ENCODE data around the gene LDLRAD4. TPM values are rescaled to one million over a fixed set of nuclear protein-coding genes. Genes with fewer than 3 reads are reported as not detected.

Gene LDLRAD4
- total RNA-seq, 2 experiments from 2014 or later = 37.3 to 38.5 TPM

GRCh38 chr18:13558124-13558523, 339.6 kb downstream of the LDLRAD4 start:
- peaks cover 43% of the 10 kb centered on the region for H3K4me1 Mint-ChIP-seq (ENCODE audit: low read depth)
- DNase-seq = peak; percentile 57
- peak overlapping the region; percentile 4 for H3K27ac Mint-ChIP-seq
- POLR2A ChIA-PET = interaction anchor here (0.9 to 1.3 kb wide), 2 partner anchors 56 to 74 kb away, joined by 5 read pairs; no protein-coding TSS in a partner anchor
- CTCF ChIA-PET = interaction anchor here (0.6 to 6.6 kb wide), 37 partner anchors 9 to 456 kb away, joined by 3 to 81 read pairs (median 4); no protein-coding TSS in a partner anchor
- intact Hi-C loops (cut with micrococcal nuclease) = loop anchor here (1.0 to 10.0 kb wide), 2 partner anchors 72 to 247 kb away; no protein-coding TSS in a partner anchor
- H3K4me3 Mint-ChIP-seq = no peak overlapping the region
- no peaks in the 10 kb centered on the region for H3K9me3 Mint-ChIP-seq
- no peaks in the 10 kb centered on the region for H3K27me3 Mint-ChIP-seq
- ATAC-seq = peak; percentile 48
- peaks cover 1% of the 10 kb centered on the region for H3K36me3 Mint-ChIP-seq (ENCODE audit: low read depth)
- TF ChIP-seq CTCF (IDR thresholded peaks at IDR 0.05) = peak; percentile 82

- no peak for TF ChIP-seq CTCF (IDR thresholded peaks at IDR 0.05)
- Mint-ChIP-seq H3K9me3 (no peaks in the 10 kb centered on the region), H3K27ac (no peak overlapping the region), H3K4me3 (no peak overlapping the region), H3K27me3 (no peaks in the 10 kb centered on the region), H3K4me1 (ENCODE audit: low read depth) (peaks cover 48% of the 10 kb centered on the region), H3K36me3 (ENCODE audit: low read depth) (peaks cover 5% of the 10 kb centered on the region)
- ChIA-PET POLR2A (interaction anchor here (1.3 kb wide), 1 partner anchor 56 kb away, joined by 5 read pairs; no protein-coding TSS in a partner anchor), CTCF (interaction anchor here (0.6 to 6.6 kb wide), 24 partner anchors 8 to 342 kb away, joined by 3 to 81 read pairs (median 5); no protein-coding TSS in a partner anchor)
- intact Hi-C loops (cut with micrococcal nuclease) = loop anchor here (1.0 to 10.0 kb wide), 2 partner anchors 72 to 246 kb away; no protein-coding TSS in a partner anchor
- ATAC-seq (no peak), DNase-seq (no peak)
Observed at GRCh38 chr18:13558790-13559189, 340.2 kb downstream of the LDLRAD4 start.

- Mint-ChIP-seq H3K4me1 (ENCODE audit: low read depth) (peaks cover 57% of the 10 kb centered on the region), H3K36me3 (ENCODE audit: low read depth) (peaks cover 8% of the 10 kb centered on the region), H3K4me3 (no peak overlapping the region), H3K27ac (no peak overlapping the region), H3K9me3 (no peaks in the 10 kb centered on the region), H3K27me3 (no peaks in the 10 kb centered on the region)
- no peak for TF ChIP-seq CTCF (IDR thresholded peaks at IDR 0.05)
- ChIA-PET CTCF (interaction anchor here (0.8 to 6.6 kb wide), 7 partner anchors 9 to 344 kb away, joined by 4 to 56 read pairs (median 14); no protein-coding TSS in a partner anchor), POLR2A (interaction anchor here (1.0 kb wide), 2 partner anchors 53 to 70 kb away, joined by 3 read pairs; no protein-coding TSS in a partner anchor)
- intact Hi-C loops (cut with micrococcal nuclease) = loop anchor here (10.0 kb wide), 1 partner anchor 245 kb away; no protein-coding TSS in a partner anchor
- ATAC-seq = no peak
- DNase-seq = no peak
Observed at GRCh38 chr18:13559754-13560153, 341.2 kb downstream of the LDLRAD4 start.

GRCh38 chr18:13560306-13560705, 341.7 kb downstream of the LDLRAD4 start:
- Mint-ChIP-seq H3K27me3 (no peaks in the 10 kb centered on the region), H3K36me3 (ENCODE audit: low read depth) (peaks cover 11% of the 10 kb centered on the region), H3K9me3 (no peaks in the 10 kb centered on the region), H3K4me1 (ENCODE audit: low read depth) (peaks cover 56% of the 10 kb centered on the region), H3K4me3 (no peak overlapping the region), H3K27ac (no peak overlapping the region)
- intact Hi-C loops (cut with micrococcal nuclease) = no loop called here
- ChIA-PET POLR2A (interaction anchor here (0.6 to 1.0 kb wide), 3 partner anchors 38 to 69 kb away, joined by 3 to 4 read pairs (median 3); no protein-coding TSS in a partner anchor), CTCF (interaction anchor here (0.7 to 6.6 kb wide), 10 partner anchors 11 to 344 kb away, joined by 3 to 56 read pairs (median 4); no protein-coding TSS in a partner anchor)
- ATAC-seq (no peak), DNase-seq (no peak)
- no peak for TF ChIP-seq CTCF (IDR thresholded peaks at IDR 0.05)

GRCh38 chr18:13562494-13563029, 344.0 kb downstream of the LDLRAD4 start:
- TF ChIP-seq CTCF (IDR thresholded peaks at IDR 0.05) = no peak
- H3K27me3 Mint-ChIP-seq = no peaks in the 10 kb centered on the region
- DNase-seq (peak; percentile 100), ATAC-seq (peak; percentile 77)
- no peaks in the 10 kb centered on the region for H3K9me3 Mint-ChIP-seq
- ChIA-PET POLR2A (interaction anchor here (1.0 to 3.1 kb wide), 7 partner anchors 15 to 346 kb away, joined by 3 to 33 read pairs (median 5); no protein-coding TSS in a partner anchor), CTCF (interaction anchor here (0.9 to 2.1 kb wide), 5 partner anchors 24 to 165 kb away, joined by 3 to 14 read pairs (median 4); no protein-coding TSS in a partner anchor)
- intact Hi-C loops (cut with micrococcal nuclease) = loop anchor here (2.0 kb wide), 2 partner anchors 18 to 50 kb away; no protein-coding TSS in a partner anchor
- H3K27ac Mint-ChIP-seq = peak overlapping the region; percentile 99
- H3K4me3 Mint-ChIP-seq = peak overlapping the region; percentile 76
- H3K4me1 Mint-ChIP-seq (ENCODE audit: low read depth) = peaks cover 75% of the 10 kb centered on the region
- H3K36me3 Mint-ChIP-seq (ENCODE audit: low read depth) = peaks cover 14% of the 10 kb centered on the region
